C4-2B (cell line): ENCODE data around the gene MEF2C.

ENCODE experiments used
- CTCF ChIP-seq: fragments of 450-650 bp; conservative IDR thresholded peaks from 2 replicates; pipeline ENCODE4 v1.5.1; 2017; ENCODE audit warnings: mild to moderate bottlenecking
- ZFX ChIP-seq: fragments of 450-650 bp; IDR thresholded peaks from 2 replicates; pipeline ENCODE4 v1.6.1; 2017

DNA sequence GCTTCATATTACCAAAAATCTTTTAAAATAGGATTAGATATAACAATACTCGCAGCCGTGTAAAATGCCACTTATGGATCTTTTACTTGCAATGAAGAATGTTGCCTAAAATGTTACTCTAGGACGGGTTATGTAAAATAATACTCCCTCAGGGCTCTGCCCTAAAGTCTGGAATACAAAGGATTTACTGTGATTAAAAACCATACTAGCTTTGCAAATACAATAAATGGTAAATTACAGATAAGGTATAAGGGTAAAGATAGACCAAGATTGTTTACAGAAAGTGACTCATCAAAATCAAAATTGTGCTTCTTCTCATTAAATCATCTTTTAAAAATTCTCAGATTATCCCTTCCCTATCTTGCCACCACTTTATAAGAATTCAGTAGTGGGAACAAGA lies 163.6 kb downstream of the MEF2C start:
- TF ChIP-seq CTCF = no peak
- no peak for TF ChIP-seq ZFX
